Cortex of kidney (tissue), 1 donor: ENCODE results near the gene KIF13A.
"Not testable (repeated sequence)": the region's sequence is repeated elsewhere in the genome, so short reads cannot be mapped to it uniquely, and the experiment has no call there.

Experiments used
- DNase-seq: peaks from one replicate; lab custom pipeline; 2025; lab: John Stamatoyannopoulos, UW

Gene KIF13A

GRCh38 chr6:17845598-17845997 lies 141.8 kb downstream of the KIF13A start:
- DNase-seq, result no peak

GRCh38 chr6:17844967-17845366 lies 142.5 kb downstream of the KIF13A start:
- not testable (repeated sequence) for DNase-seq

GRCh38 chr6:17842934-17843821 lies 144.3 kb downstream of the KIF13A start:
- no peak for DNase-seq

GRCh38 chr6:17842014-17842776 lies 145.2 kb downstream of the KIF13A start:
- no peak for DNase-seq

GRCh38 chr6:17839513-17840223 lies 147.8 kb downstream of the KIF13A start:
- DNase-seq, result no peak

GRCh38 chr6:17836293-17836692 lies 151.1 kb downstream of the KIF13A start:
- no peak for DNase-seq

GRCh38 chr6:17835784-17836183 lies 151.7 kb downstream of the KIF13A start:
- no peak for DNase-seq

- no peak for DNase-seq
Observed at GRCh38 chr6:17831135-17831534, 156.3 kb downstream of the KIF13A start.

- no peak for DNase-seq
Observed at GRCh38 chr6:17829905-17830304, 157.5 kb downstream of the KIF13A start.

- no peak for DNase-seq
Observed at GRCh38 chr6:17828149-17828548, 159.3 kb downstream of the KIF13A start.

- DNase-seq, result no peak
Observed at GRCh38 chr6:17826301-17826700, 161.1 kb downstream of the KIF13A start.

GRCh38 chr6:17820055-17820454 lies 167.4 kb downstream of the KIF13A start:
- no peak for DNase-seq

GRCh38 chr6:17817763-17818162 lies 169.7 kb downstream of the KIF13A start:
- no peak for DNase-seq

- no peak for DNase-seq
Observed at GRCh38 chr6:17816921-17817611, 170.4 kb downstream of the KIF13A start.

- no peak for DNase-seq
Observed at GRCh38 chr6:17813542-17813941, 173.9 kb downstream of the KIF13A start.

- DNase-seq, result no peak
Observed at GRCh38 chr6:17812311-17812710, 175.1 kb downstream of the KIF13A start.

GRCh38 chr6:17808609-17809008 lies 178.8 kb downstream of the KIF13A start:
- no peak for DNase-seq

GRCh38 chr6:17807431-17807830 lies 180.0 kb downstream of the KIF13A start:
- not testable (repeated sequence) for DNase-seq

GRCh38 chr6:17803409-17803808 lies 184.0 kb downstream of the KIF13A start:
- no peak for DNase-seq

- no peak for DNase-seq
Observed at GRCh38 chr6:17798477-17799154, 188.8 kb downstream of the KIF13A start.

GRCh38 chr6:17790489-17790888 lies 196.9 kb downstream of the KIF13A start:
- DNase-seq, result no peak
